Measurements from ENCODE around the gene MRAS.
"Not testable (repeated sequence)": the region's sequence is repeated elsewhere in the genome, so short reads cannot be mapped to it uniquely, and the experiment has no call there.

MRAS gene

DNA sequence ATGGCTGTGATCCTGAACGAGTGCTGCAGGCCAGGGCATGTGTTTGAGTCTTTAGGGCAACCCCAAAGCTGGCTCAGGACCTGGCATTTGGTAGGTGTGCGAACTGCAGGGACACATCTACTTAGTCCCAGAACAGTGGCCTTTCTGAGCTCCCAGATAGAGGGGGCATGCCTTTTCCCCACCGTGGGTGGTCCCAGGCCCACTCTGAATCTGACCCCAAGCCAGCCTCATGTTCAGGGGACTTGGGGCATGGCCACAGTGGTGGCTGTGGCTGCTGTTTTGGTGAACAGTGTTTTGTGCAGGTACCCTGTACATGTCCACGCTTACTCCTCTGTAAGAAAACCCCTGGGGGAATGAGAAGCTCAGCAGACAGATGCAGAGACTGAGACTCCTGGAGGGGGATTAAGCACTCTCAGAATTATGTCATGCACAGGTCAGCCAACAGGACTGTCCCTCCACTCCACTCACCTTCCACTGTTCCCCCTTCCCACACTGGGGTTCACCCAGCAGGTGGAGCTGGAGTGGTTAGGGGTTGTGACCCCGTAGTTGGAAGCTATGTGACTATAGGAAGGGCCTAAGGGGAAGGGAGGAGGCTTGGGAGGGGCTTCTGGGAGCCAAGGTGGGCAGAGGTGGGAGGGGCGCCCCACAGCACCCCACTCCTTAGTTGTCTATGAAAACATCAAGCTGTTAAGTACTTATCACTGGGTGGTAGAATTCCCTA, 102.5 kb downstream of the MRAS start:
- no peak for DNase-seq

DNA sequence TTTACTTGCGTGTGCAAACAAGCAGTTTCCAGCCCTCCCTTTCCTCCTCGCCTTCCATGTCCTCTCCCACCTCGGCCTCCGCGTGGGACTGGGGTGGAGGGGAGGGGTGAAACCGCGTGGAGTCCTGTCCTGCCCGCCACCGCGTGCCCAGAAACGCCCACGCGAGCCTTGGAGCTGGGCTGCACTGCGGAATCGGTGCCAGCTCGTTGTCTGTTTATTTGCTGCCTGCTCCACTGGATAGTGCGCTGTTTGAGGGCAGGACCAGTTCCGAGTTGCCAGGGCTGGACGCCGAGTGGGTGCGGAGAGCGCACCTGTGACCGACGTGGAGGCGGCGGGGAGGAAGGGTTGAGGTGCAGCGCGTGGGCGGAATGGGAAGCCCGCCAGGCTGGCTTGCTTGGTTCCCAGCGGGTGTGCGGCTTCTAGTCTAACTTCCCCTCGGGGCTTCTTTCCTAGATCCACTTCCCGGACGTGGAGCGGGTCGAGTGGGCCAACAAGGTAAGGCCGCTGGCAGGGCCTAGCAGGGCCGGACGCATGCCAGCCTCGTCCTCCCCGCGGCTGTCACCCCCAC, 103.3 kb downstream of the MRAS start:
- DNase-seq, result no peak

DNA sequence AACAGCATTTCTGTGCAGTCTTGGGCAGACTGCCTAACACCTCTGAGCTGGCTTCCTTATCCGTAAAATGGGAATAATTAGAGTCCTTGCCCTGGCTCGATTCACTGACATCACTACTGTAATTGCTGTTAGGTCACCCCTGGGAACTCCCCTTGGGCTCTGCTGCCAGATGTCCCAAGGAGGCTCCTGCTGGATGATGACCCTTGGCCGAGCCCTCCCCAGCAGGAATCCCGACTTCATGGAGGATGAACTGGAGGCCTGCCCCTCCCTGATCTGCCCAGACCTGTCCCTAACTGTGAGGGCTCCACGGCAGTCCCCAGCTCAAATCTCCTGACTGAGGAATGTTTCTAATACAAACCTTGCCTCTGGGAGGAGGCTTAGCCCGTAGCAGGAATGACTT, 104.1 kb downstream of the MRAS start:
- no peak for DNase-seq

DNA sequence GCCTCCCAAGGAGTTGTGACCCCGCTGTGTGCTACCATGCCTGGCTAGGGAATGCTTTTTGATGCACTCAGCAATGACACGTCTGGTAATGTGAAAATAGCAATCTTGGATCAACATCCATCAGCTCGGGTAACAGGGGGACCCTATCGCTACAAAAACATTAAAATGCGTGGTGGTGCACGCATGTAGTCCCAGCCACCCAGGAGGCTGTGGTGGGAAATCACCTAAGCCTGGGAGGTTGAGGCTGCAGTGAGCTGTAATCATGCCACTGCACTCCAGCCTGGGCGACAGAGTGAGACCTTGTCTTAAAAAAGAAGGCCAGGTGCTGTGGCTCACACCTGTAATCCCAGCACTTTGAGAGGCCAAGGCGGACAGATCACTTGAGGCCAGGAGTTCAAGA, 105.6 kb downstream of the MRAS start:
- DNase-seq, result not testable (repeated sequence)
